GM18870 (cell line): Measurements from ENCODE around the gene PODN.

Experiments
- ATAC-seq: cut with Tn5 transposase; IDR thresholded peaks from one replicate; pipeline ENCODE4 v1.9.1; 2021; ENCODE audit warnings: moderate library complexity; ENCODE audit not compliant: unreplicated experiment

PODN gene

DNA sequence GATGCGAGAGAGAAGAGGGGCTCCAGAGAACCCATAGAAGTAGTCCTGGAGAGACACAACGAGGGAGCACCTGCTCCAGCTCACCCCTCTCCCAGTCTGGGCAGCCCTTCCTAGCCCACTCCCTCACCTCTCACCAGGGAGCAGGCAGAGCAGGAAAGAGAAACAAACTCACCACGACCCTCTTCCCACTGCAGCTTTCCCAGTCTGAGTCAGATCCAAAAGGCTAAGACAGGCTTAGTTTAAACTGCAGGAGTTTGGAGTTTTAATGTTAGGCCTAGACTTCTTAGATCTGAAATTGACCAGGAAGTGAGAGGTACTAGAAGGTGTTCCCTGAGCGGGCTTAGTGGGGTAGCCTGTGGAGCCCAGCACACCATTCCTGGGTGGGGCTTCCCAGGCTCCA is 50.8 kb downstream of the PODN start:
- no peak for ATAC-seq

DNA sequence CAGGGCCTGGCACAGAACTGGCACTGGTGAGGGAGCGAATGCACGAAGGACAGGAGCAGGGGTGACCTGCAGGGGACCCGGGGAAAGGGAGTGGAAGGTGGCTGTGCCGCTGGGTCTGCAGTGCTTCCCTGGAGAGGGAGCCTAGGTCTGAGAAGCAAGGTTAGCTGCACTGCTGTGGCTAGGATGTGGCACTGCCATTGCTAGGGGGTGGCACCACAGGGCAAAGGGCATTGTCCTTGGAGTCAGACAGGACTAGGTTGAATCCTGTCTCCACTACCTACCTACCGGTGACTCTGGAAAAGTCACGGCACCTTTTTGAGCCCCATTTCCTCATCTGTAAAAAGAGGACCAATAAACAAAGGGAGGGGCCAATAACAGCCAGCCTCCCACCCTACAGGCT is 52.1 kb downstream of the PODN start:
- ATAC-seq, result no peak

GRCh38 chr1:53114581-53115400 is 52.8 kb downstream of the PODN start:
- no peak for ATAC-seq

- no peak for ATAC-seq
Measured at GRCh38 chr1:53115403-53116306, 53.6 kb downstream of the PODN start.

DNA sequence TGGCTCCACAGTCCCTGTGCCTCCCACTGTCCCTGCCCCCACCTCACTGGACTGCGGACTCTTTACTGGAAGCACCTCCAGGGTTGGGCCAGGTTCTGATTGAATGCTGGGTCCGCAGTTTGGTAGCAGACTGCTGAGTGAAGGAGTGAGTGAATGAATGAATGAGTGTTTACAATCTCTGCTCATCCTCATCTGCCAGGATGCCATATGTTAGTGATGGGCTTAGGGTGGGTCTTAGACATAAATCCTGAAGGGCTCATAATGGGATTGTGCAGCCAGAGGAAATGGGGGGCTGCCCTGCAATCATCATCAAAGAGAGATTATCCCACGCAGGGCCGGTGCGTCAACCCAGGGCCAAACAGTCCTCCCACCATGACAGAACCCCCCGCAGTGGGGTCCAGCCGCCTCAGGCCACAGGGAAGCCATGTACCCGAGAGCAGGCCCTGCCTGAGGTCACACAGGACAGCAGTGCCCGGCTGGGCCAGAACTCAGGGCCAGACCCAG is 54.3 kb downstream of the PODN start:
- ATAC-seq, result no peak

- no peak for ATAC-seq
Measured at GRCh38 chr1:53116933-53117600, 55.1 kb downstream of the PODN start.

GRCh38 chr1:53117836-53118235 is 55.8 kb downstream of the PODN start:
- ATAC-seq, result no peak

DNA sequence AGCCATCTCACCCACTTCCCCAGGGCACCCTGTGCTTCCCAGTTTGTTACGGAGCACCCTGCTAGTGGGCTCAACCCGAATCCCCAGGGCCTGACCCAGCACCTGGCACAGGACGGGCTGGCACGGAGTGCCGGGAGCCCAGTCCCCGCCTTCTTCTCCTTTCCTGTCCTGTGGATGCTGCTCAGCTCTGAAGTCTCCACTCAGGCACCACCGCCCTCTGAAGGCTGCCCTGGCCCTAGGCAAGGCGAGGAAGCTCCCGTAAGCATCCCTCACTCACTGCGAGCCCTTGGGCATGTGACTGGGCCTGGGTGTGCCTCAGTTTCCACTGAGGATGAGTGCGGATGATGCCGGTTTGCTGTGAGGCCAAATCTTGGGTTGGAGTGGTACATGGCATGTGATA is 58.6 kb downstream of the PODN start:
- no peak for ATAC-seq

DNA sequence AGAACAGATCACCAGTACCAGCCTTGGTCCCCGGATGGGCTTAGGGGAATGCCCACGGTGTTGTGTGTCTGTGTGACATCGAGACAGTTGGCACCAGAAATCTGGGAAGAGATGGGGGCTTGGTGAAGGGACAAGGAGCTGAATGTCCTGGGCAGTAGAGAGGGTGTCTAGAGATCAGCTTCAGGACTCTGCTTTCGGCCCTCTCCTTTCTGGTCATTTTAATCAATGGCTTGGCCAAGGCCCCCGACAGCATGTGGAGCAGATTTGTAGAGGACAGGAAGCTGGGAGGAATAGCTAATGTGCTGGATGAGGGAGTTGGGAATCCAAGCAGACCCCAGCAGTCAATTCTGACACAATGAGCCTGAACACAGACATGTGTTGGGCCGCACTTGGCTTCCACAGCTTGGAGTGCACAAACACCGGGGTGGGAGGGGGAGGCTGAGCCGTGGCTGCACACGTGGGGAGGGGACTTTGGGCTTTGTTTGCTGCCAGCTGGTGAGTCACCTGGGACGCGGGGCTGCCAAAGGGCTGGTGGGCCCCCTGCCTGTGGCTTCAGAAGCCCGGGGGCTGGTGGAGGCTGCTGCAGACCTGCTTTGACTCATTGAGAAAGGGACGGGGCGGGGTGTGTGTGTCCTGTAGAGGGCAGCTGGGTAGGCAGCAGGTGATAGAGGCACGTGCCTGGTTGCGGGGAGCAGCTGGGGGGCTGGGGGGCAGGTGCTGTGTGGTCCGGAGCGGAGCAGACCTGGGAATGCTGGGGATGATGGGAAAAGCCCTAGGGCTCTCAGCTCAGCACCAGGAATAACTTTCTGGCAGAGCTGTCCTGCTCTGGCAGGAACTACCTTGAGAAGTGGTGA is 59.5 kb downstream of the PODN start:
- no peak for ATAC-seq

DNA sequence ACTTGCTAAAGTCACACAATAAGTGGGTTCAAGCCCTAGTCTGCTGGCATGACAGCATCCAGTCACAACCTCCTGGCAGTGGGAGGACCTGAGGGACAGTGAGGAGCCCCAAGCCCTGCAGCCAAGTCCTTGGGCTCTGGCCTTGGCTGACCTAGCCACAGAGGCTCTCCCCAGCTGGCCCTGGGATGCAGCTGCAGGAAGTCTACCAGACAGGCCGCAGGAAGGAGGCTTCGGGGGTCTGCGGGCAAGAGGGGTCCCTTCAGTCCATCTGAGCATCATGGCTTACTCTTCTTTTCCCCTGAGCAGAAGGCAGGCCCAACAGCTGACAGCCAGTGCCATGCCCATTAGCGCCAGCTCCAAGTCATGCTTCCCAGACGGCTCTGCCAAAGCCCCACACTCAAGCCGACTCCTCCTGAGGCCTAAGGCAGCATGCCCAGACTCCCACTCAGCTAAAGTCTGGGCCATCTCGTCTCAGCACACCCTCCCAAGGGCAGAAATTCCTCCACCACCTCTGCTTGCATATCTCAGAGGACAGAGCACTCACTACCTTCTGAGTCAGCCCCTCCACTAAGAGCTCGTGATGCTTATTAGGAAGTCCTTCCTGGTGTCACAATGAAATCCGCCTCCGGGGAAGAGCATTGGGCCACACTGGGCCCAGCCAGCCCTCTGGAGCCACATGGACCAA is 60.3 kb downstream of the PODN start:
- ATAC-seq, result no peak

- ATAC-seq, result no peak
Measured at GRCh38 chr1:53122961-53123413, 61.0 kb downstream of the PODN start.

GRCh38 chr1:53123453-53124140 is 61.6 kb downstream of the PODN start:
- no peak for ATAC-seq

GRCh38 chr1:53125122-53125521 is 63.1 kb downstream of the PODN start:
- ATAC-seq, result no peak

GRCh38 chr1:53125623-53126360 is 63.8 kb downstream of the PODN start:
- ATAC-seq, result no peak

- ATAC-seq, result no peak
Measured at GRCh38 chr1:53126495-53126894, 64.5 kb downstream of the PODN start.

DNA sequence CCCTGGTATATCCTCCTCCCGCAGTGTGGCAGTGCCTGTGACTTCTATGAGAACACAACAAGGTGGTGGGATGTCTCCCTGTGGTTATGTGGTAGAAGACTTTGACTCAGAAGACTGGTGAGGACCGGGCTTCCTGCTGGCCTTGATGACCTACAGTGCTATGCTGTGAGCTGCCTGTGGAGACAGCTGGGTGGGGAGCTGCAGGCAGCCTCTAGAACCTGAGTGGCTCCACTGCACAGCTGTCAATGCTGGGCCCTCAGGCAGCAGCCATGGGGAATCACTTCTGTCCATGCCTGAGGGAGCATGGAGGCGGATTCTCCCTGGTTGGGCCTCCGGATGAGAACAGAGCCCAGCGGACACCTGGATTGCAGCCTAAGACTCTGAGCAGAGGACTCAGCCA is 65.5 kb downstream of the PODN start:
- no peak for ATAC-seq

- ATAC-seq, result no peak
Measured at GRCh38 chr1:53128401-53128800, 66.4 kb downstream of the PODN start.

GRCh38 chr1:53129891-53130597 is 68.0 kb downstream of the PODN start:
- ATAC-seq, result no peak
